DOHH2 (cell line): Measurements from ENCODE around the gene SLC66A1.
"Not testable (repeated sequence)": the region's sequence is repeated elsewhere in the genome, so short reads cannot be mapped to it uniquely, and the experiment has no call there.

Source experiments
- H3F3A ChIP-seq: fragments of 200-600 bp; sonication (generic), shearing (Covaris generic); 2 replicates; pipeline ENCODE4 v1.6.0; 2016; ENCODE audit warnings: antibody characterized with exemption, mild to moderate bottlenecking; ENCODE audit not compliant: control insufficient read depth, insufficient read depth
- H3K27ac ChIP-seq: fragments of 200-600 bp; sonication (generic); 2 replicates; pipeline ENCODE4 v1.5.1; 2014; ENCODE audit warnings: low read depth, mild to moderate bottlenecking, low read length, moderate library complexity
- H3K27me3 ChIP-seq: fragments of 200-600 bp; sonication (generic); 2 replicates; pipeline ENCODE4 v1.6.1; 2014; ENCODE audit warnings: mild to moderate bottlenecking, low read length, mixed read lengths; ENCODE audit not compliant: control insufficient read depth
- H3K36me3 ChIP-seq: fragments of 200-600 bp; sonication (generic); 2 replicates; pipeline ENCODE4 v1.6.1; 2014; ENCODE audit warnings: mild to moderate bottlenecking, low read length, moderate library complexity, mixed read lengths; ENCODE audit not compliant: control insufficient read depth
- H3K4me1 ChIP-seq: fragments of 200-600 bp; sonication (generic); 2 replicates; pipeline ENCODE4 v1.6.1; 2014; ENCODE audit warnings: mild to moderate bottlenecking, low read length, mixed read lengths; ENCODE audit not compliant: control insufficient read depth
- H3K4me2 ChIP-seq: fragments of 200-600 bp; sonication (generic); 2 replicates; pipeline ENCODE4 v1.6.0; 2014; ENCODE audit warnings: mild to moderate bottlenecking, low read length, moderate library complexity
- H3K4me3 ChIP-seq: fragments of 200-600 bp; sonication (generic); 2 replicates; pipeline ENCODE4 v1.5.1; 2014; ENCODE audit warnings: mild to moderate bottlenecking, low read length, mixed read lengths
- H3K79me2 ChIP-seq: fragments of 200-600 bp; sonication (generic); 2 replicates; pipeline ENCODE4 v1.6.1; 2014; ENCODE audit warnings: mild to moderate bottlenecking, low read length, mixed read lengths; ENCODE audit not compliant: control insufficient read depth
- H3K9me2 ChIP-seq: fragments of 200-600 bp; sonication (generic); replicated peaks from 2 replicates; pipeline ENCODE4 v1.6.1; 2014; ENCODE audit warnings: mild to moderate bottlenecking, low read length, mixed read lengths; ENCODE audit not compliant: control insufficient read depth
- H3K9me3 ChIP-seq: fragments of 200-600 bp; sonication (generic); 2 replicates; pipeline ENCODE4 v1.6.1; 2014; ENCODE audit warnings: antibody characterized with exemption, low read length, mixed read lengths; ENCODE audit not compliant: control insufficient read depth, insufficient read depth
- H4K20me1 ChIP-seq: fragments of 200-600 bp; sonication (generic); 2 replicates; pipeline ENCODE4 v1.6.0; 2014; ENCODE audit warnings: low read depth, mild to moderate bottlenecking, antibody characterized with exemption, low read length, moderate library complexity; ENCODE audit not compliant: control insufficient read depth, insufficient read depth
- CTCF ChIP-seq: fragments of 200-600 bp; sonication (generic); IDR thresholded peaks from one replicate; pipeline ENCODE4 v1.5.1; 2014; ENCODE audit warnings: antibody characterized with exemption, mild to moderate bottlenecking, low read depth, low read length; ENCODE audit not compliant: poor library complexity, severe bottlenecking
- EZH2phosphoT487 ChIP-seq: fragments of 200-600 bp; sonication (generic); IDR thresholded peaks from 2 replicates; pipeline ENCODE4 v1.6.1; 2017; ENCODE audit warnings: borderline replicate concordance, mild to moderate bottlenecking, antibody characterized with exemption, low read length, moderate library complexity, mixed read lengths

SLC66A1 gene

GRCh38 chr1:19294638-19295037 is 17.5 kb upstream of the SLC66A1 start:
- no peak for TF ChIP-seq EZH2phosphoT487
- TF ChIP-seq CTCF = no peak
- Histone ChIP-seq H3K9me2 (no peaks in the 10 kb centered on the region), H3K4me1 (no peaks in the 10 kb centered on the region), H4K20me1 (no peaks in the 10 kb centered on the region), H3K9me3 (peaks cover 18% of the 10 kb centered on the region), H3K36me3 (no peaks in the 10 kb centered on the region), H3K4me2 (no peak overlapping the region), H3F3A (no peaks in the 10 kb centered on the region), H3K27ac (no peak overlapping the region), H3K27me3 (no peaks in the 10 kb centered on the region; the same call in 1 of the 2 replicates), H3K4me3 (no peak overlapping the region), H3K79me2 (no peaks in the 10 kb centered on the region)

- Histone ChIP-seq H4K20me1 (no peaks in the 10 kb centered on the region), H3K9me2 (no peaks in the 10 kb centered on the region), H3K4me3 (no peak overlapping the region), H3K79me2 (no peaks in the 10 kb centered on the region), H3K4me1 (no peaks in the 10 kb centered on the region), H3K9me3 (peaks cover 7% of the 10 kb centered on the region; the same call in 1 of the 2 replicates), H3K27ac (no peak overlapping the region), H3K27me3 (no peaks in the 10 kb centered on the region), H3K4me2 (no peak overlapping the region), H3F3A (0 out of 2 replicates have a peak, but pooled peaks cover 3% of the 10 kb centered on the region), H3K36me3 (peaks cover 17% of the 10 kb centered on the region)
- TF ChIP-seq EZH2phosphoT487 (no peak), CTCF (no peak)
Measured at GRCh38 chr1:19300211-19300610, 11.9 kb upstream of the SLC66A1 start.

- H3K27me3 ChIP-seq, H3K4me3 ChIP-seq, H3K4me2 ChIP-seq, H3K79me2 ChIP-seq, H3F3A ChIP-seq, H3K9me3 ChIP-seq, H3K4me1 ChIP-seq, H3K9me2 ChIP-seq, H4K20me1 ChIP-seq, H3K27ac ChIP-seq: not testable (repeated sequence)
- H3K36me3 ChIP-seq = peaks cover 50% of the 10 kb centered on the region
Measured at GRCh38 chr1:19304081-19304480, 8.0 kb upstream of the SLC66A1 start.

- no peaks in the 10 kb centered on the region for H3K9me2 ChIP-seq
- H3K9me3 ChIP-seq = no peaks in the 10 kb centered on the region
- H3K27ac ChIP-seq = no peak overlapping the region
- H3K4me2 ChIP-seq = no peak overlapping the region
- H3K4me1 ChIP-seq = peaks cover 4% of the 10 kb centered on the region
- peaks cover 8% of the 10 kb centered on the region for H3K79me2 ChIP-seq
- H3K4me3 ChIP-seq = no peak overlapping the region
- TF ChIP-seq CTCF (no peak), EZH2phosphoT487 (no peak)
- H3K36me3 ChIP-seq = peaks cover 50% of the 10 kb centered on the region
- H3K27me3 ChIP-seq = no peaks in the 10 kb centered on the region
- no peaks in the 10 kb centered on the region for H4K20me1 ChIP-seq
- H3F3A ChIP-seq = 0 out of 2 replicates have a peak, but pooled peaks cover 3% of the 10 kb centered on the region
Measured at GRCh38 chr1:19305880-19306279, 6.2 kb upstream of the SLC66A1 start.
